UCSD-AML1 (cell line): ENCODE results near the gene DPY19L3.
"Not testable (repeated sequence)": the region's sequence is repeated elsewhere in the genome, so short reads cannot be mapped to it uniquely, and the experiment has no call there.

Experiments
- DNase-seq: peaks from one replicate; lab custom pipeline; 2025; ENCODE audit not compliant: unreplicated experiment; lab: John Stamatoyannopoulos, UW

Gene DPY19L3

GRCh38 chr19:32405431-32406160 is at the start of gene DPY19L3:
Gene DPY19L3 (plus strand): TSS chr19:32405770. CDS start chr19:32408254, 2,484 bp downstream.
- peak; percentile 94 for DNase-seq

- no peak for DNase-seq
Observed at GRCh38 chr19:32357720-32358119, 47.9 kb upstream of the DPY19L3 start.

- no peak for DNase-seq
Observed at GRCh38 chr19:32358321-32358720, 47.2 kb upstream of the DPY19L3 start.

- no peak for DNase-seq
Observed at GRCh38 chr19:32359581-32359980, 46.0 kb upstream of the DPY19L3 start.

- DNase-seq: no peak
Observed at GRCh38 chr19:32361574-32362317, 43.8 kb upstream of the DPY19L3 start.

GRCh38 chr19:32362318-32362691 is 43.3 kb upstream of the DPY19L3 start:
- DNase-seq: no peak

GRCh38 chr19:32363175-32363574 is 42.4 kb upstream of the DPY19L3 start:
- DNase-seq: no peak

GRCh38 chr19:32363632-32364031 is 41.9 kb upstream of the DPY19L3 start:
- DNase-seq: no peak

- no peak for DNase-seq
Observed at GRCh38 chr19:32364040-32364439, 41.5 kb upstream of the DPY19L3 start.

GRCh38 chr19:32367063-32367462 is 38.5 kb upstream of the DPY19L3 start:
- no peak for DNase-seq

- no peak for DNase-seq
Observed at GRCh38 chr19:32367948-32368536, 37.5 kb upstream of the DPY19L3 start.

GRCh38 chr19:32368787-32369186 is 36.8 kb upstream of the DPY19L3 start:
- no peak for DNase-seq

GRCh38 chr19:32372726-32373517 is 32.6 kb upstream of the DPY19L3 start:
- DNase-seq: no peak

GRCh38 chr19:32373585-32374295 is 31.8 kb upstream of the DPY19L3 start:
- no peak for DNase-seq

- DNase-seq: not testable (repeated sequence)
Observed at GRCh38 chr19:32374362-32374761, 31.2 kb upstream of the DPY19L3 start.

- not testable (repeated sequence) for DNase-seq
Observed at GRCh38 chr19:32377088-32377487, 28.5 kb upstream of the DPY19L3 start.

GRCh38 chr19:32380269-32380668 is 25.3 kb upstream of the DPY19L3 start:
- DNase-seq: no peak

GRCh38 chr19:32387701-32388392 is 17.7 kb upstream of the DPY19L3 start:
- no peak for DNase-seq

- no peak for DNase-seq
Observed at GRCh38 chr19:32388393-32388855, 17.1 kb upstream of the DPY19L3 start.

- no peak for DNase-seq
Observed at GRCh38 chr19:32392901-32393300, 12.7 kb upstream of the DPY19L3 start.
